Measurements from ENCODE around the gene GBF1. TPM values are rescaled to one million over a fixed set of nuclear protein-coding genes. Genes with fewer than 3 reads are reported as not detected.

Gene GBF1
- total and polyA plus RNA-seq, 2 of the 13 experiments (the other 11 are each of a cell fraction or from before 2014, with no cell fraction given): 17.1 to 21.9 TPM

- TF ChIP-seq ZNF33A (CRISPR knock-in tag; IDR thresholded peaks at IDR 0.05; ENCODE audit: borderline replicate concordance) (no peak), ZNF768 (CRISPR knock-in tag; IDR thresholded peaks at IDR 0.05) (peak; percentile 76), IRF9 (CRISPR knock-in tag; IDR thresholded peaks at IDR 0.05; ENCODE audit: borderline replicate concordance) (peak; percentile 96), ZFP1 (CRISPR knock-in tag; IDR thresholded peaks at IDR 0.05) (peak; percentile 82; the same call in 1 of the 2 replicates), ARNT2 (CRISPR knock-in tag; IDR thresholded peaks at IDR 0.05; ENCODE audit: low read depth) (peak; percentile 83), ZNF274 (CRISPR knock-in tag; IDR thresholded peaks at IDR 0.05) (peak; percentile 45; the same call in 1 of the 2 replicates), ZNF550 (CRISPR knock-in tag; IDR thresholded peaks at IDR 0.05; ENCODE audit: borderline replicate concordance) (no peak), MYPOP (CRISPR knock-in tag; IDR thresholded peaks at IDR 0.05) (peak; percentile 100), TFDP1 (CRISPR knock-in tag; IDR thresholded peaks at IDR 0.05; ENCODE audit: borderline replicate concordance) (peak; percentile 91), ZNF275 (CRISPR knock-in tag; IDR thresholded peaks at IDR 0.05; ENCODE audit: borderline replicate concordance) (peak; percentile 87), MED8 (CRISPR knock-in tag; IDR thresholded peaks at IDR 0.05; ENCODE audit: insufficient replicate concordance) (peak; percentile 90), ZNF205 (CRISPR knock-in tag; IDR thresholded peaks at IDR 0.05) (peak; percentile 90; the same call in 1 of the 2 replicates), CREM (IDR thresholded peaks at IDR 0.05) (no peak; the same call in 1 of the 2 replicates), CREM (CRISPR knock-in tag; IDR thresholded peaks at IDR 0.05) (peak; percentile 63; the same call in 1 of the 2 replicates), PCBP1 (IDR thresholded peaks at IDR 0.05; ENCODE audit: borderline replicate concordance, low read depth, low read length) (no peak), ZNF749 (CRISPR knock-in tag; IDR thresholded peaks at IDR 0.05; ENCODE audit: borderline replicate concordance) (peak; percentile 84; the same call in 1 of the 2 replicates), ZNF234 (CRISPR knock-in tag; conservative IDR thresholded peaks at IDR 0.05) (no peak), ZNF546 (CRISPR knock-in tag; conservative IDR thresholded peaks at IDR 0.05) (0 out of 2 replicates have a peak, but pooled peaks have one; percentile 23), TCF12 (IDR thresholded peaks at IDR 0.05) (no peak), TCF12 (CRISPR knock-in tag; IDR thresholded peaks at IDR 0.05) (peak; percentile 93), BORCS8-MEF2B (CRISPR knock-in tag; IDR thresholded peaks at IDR 0.05) (0 out of 2 replicates have a peak, but pooled peaks have one; percentile 69), SIN3A (IDR thresholded peaks at IDR 0.05; ENCODE audit: borderline replicate concordance, low read depth, low read length) (peak; percentile 53; the same call in 1 of the 2 replicates), ATF7-NPFF (CRISPR knock-in tag; IDR thresholded peaks at IDR 0.05; ENCODE audit: low read depth) (peak; percentile 48; the same call in 1 of the 2 replicates)
- TF ChIP-seq, protein P1, sequence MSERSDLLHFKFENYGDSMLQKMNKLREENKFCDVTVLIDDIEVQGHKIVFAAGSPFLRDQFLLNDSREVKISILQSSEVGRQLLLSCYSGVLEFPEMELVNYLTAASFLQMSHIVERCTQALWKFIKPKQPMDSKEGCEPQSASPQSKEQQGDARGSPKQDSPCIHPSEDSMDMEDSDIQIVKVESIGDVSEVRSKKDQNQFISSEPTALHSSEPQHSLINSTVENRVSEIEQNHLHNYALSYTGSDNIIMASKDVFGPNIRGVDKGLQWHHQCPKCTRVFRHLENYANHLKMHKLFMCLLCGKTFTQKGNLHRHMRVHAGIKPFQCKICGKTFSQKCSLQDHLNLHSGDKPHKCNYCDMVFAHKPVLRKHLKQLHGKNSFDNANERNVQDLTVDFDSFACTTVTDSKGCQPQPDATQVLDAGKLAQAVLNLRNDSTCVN (CRISPR knock-in tag; IDR thresholded peaks at IDR 0.05; ENCODE audit: borderline replicate concordance): no peak; the same call in 1 of the 2 replicates
These were observed 154.1 kb downstream of the GBF1 start (continued) for GRCh38 chr10:102399217-102400021.
